HCT116 (cell line): ENCODE measurements around the gene USP7. TPM values are rescaled to one million over a fixed set of nuclear protein-coding genes. Genes with fewer than 3 reads are reported as not detected.

ENCODE experiments used
- ATAC-seq: fragments of 200-7000 bp; cut with Tn5 transposase; 2 replicates; pipeline ENCODE4 v1.9.1; 2020; ENCODE audit warnings: mild to moderate bottlenecking, moderate library complexity
- BruUV-seq: library from RNA; stranded (reverse); fragments of 400-500 nt; replicated peaks from 2 replicates; lab custom pipeline; 2021; lab: Mats Ljungman, UMichigan
- CTCF ChIA-PET: fragments of 300-600 bp; sonication (Branson Sonifier 250); formaldehyde crosslinking; loops from one replicate; lab custom pipeline; 2021; ENCODE audit warnings: antibody characterized with exemption; lab: Charles Lee
- POLR2A ChIA-PET: fragments of 300-600, 350-600 bp; sonication (Branson Sonifier 250); formaldehyde crosslinking; loops from one replicate; lab custom pipeline; 2021; ENCODE audit warnings: antibody characterized with exemption; lab: Charles Lee
- RAD21 ChIA-PET, 2 experiments: fragments of 300-600 bp; sonication (Branson Sonifier 250); formaldehyde crosslinking; loops; one replicate each; lab custom pipeline; 2023; ENCODE audit warnings: low total read pairs in 2 of 2; ENCODE audit not compliant: uncharacterized antibody in 2 of 2, unreplicated experiment in 2 of 2, low non-redundant PET in 1 of 2; lab: Charles Lee
- DNase-seq: peaks from one replicate; pipeline ENCODE4 v3.0.0-alpha.2; 2010; ENCODE audit warnings: low read depth, low spot score
- H2AFZ ChIP-seq: fragments of 200-600 bp; shearing (Covaris generic), sonication (generic); 2 replicates; pipeline ENCODE4 v1.6.1; 2017; ENCODE audit warnings: low read depth, mixed run types, mixed read lengths, antibody characterized with exemption, low read length; ENCODE audit not compliant: poor library complexity, severe bottlenecking
- H3K27ac ChIP-seq: 2 replicates; pipeline ENCODE4 v1.5.1; 2012; ENCODE audit warnings: low read depth, low read length
- H3K27me3 ChIP-seq: fragments of 200-600 bp; sonication (generic); 2 replicates; pipeline ENCODE4 v1.6.1; 2016; ENCODE audit warnings: mixed run types, low read length, mixed read lengths; ENCODE audit not compliant: insufficient read depth
- H3K36me3 ChIP-seq, 2 experiments: fragments of 200-500 bp in 1 of 2; fragments of 200-600 bp in 1 of 2; sonication (Bioruptor generic) in 1 of 2; sonication (generic) in 1 of 2; 2 replicates each; pipeline versions ENCODE4 v1.5.1 to v1.6.1; 2014 to 2016; ENCODE audit warnings: low read length in 2 of 2, inconsistent platforms in 1 of 2, mixed read lengths in 1 of 2, mixed run types in 1 of 2; ENCODE audit not compliant: insufficient read depth in 2 of 2, control insufficient read depth in 1 of 2
- H3K4me1 ChIP-seq, 2 experiments: fragments of 200-600 bp in 1 of 2; sonication (generic) in 1 of 2; 2 replicates each; pipeline versions ENCODE4 v1.5.1 to v1.6.1; 2012 to 2017; ENCODE audit warnings: low read length in 2 of 2, inconsistent platforms in 1 of 2, mild to moderate bottlenecking in 1 of 2, mixed read lengths in 1 of 2, mixed run types in 1 of 2, moderate library complexity in 1 of 2; ENCODE audit not compliant: insufficient read depth in 2 of 2, control insufficient read depth in 1 of 2
- H3K4me2 ChIP-seq: fragments of 200-600 bp; sonication (generic); 2 replicates; pipeline ENCODE4 v1.6.1; 2017; ENCODE audit warnings: mixed run types, low read length, mixed read lengths
- H3K4me3 ChIP-seq, 2 experiments: fragments of 200-600 bp in 1 of 2; sonication (generic) in 1 of 2; replicated peaks in 1 of 2; 2 replicates each; pipeline ENCODE4 v1.5.1; 2011 to 2016; ENCODE audit warnings: low read length in 2 of 2, control low read depth in 1 of 2, low read depth in 1 of 2, mild to moderate bottlenecking in 1 of 2, mixed read lengths in 1 of 2, mixed run types in 1 of 2
- H3K79me2 ChIP-seq: fragments of 200-600 bp; sonication (generic); 2 replicates; pipeline ENCODE4 v1.6.1; 2017; ENCODE audit warnings: mild to moderate bottlenecking, mixed run types, low read length, moderate library complexity, mixed read lengths; ENCODE audit not compliant: insufficient read depth
- H3K9ac ChIP-seq: fragments of 200-600 bp; sonication (generic); 2 replicates; pipeline ENCODE4 v1.6.1; 2016; ENCODE audit warnings: low read length, mixed read lengths
- H3K9me2 ChIP-seq: fragments of 200-600 bp; sonication (generic), shearing (Covaris generic); 2 replicates; pipeline ENCODE4 v1.6.1; 2017; ENCODE audit warnings: mixed run types, mild to moderate bottlenecking, moderate library complexity; ENCODE audit not compliant: insufficient read depth
- H3K9me3 ChIP-seq, 2 experiments: fragments of 200-500 bp in 1 of 2; fragments of 200-600 bp in 1 of 2; sonication (Bioruptor generic) in 1 of 2; sonication (generic) in 1 of 2; 2 replicates each; pipeline ENCODE4 v1.6.1; 2014 to 2017; ENCODE audit warnings: low read length in 2 of 2, mixed read lengths in 2 of 2, inconsistent platforms in 1 of 2, low read depth in 1 of 2, mild to moderate bottlenecking in 1 of 2, mixed run types in 1 of 2, moderate library complexity in 1 of 2; ENCODE audit not compliant: control insufficient read depth in 1 of 2, insufficient read depth in 1 of 2
- H4K20me1 ChIP-seq: fragments of 200-600 bp; sonication (generic), shearing (Covaris generic); 2 replicates; pipeline ENCODE4 v1.6.1; 2017; ENCODE audit warnings: mixed run types, mild to moderate bottlenecking, moderate library complexity; ENCODE audit not compliant: insufficient read depth
- CBX3 ChIP-seq: IDR thresholded peaks from 2 replicates; pipeline ENCODE4 v1.6.1; 2012; ENCODE audit warnings: low read depth
- CEBPB ChIP-seq: IDR thresholded peaks from 2 replicates; pipeline ENCODE4 v1.6.1; 2012; ENCODE audit warnings: low read depth
- CTCF ChIP-seq, 3 experiments: fragments of 200-600 bp in 1 of 3; sonication (generic) in 1 of 3; IDR thresholded peaks in 2 of 3; conservative IDR thresholded peaks in 1 of 3; 2 replicates each; pipeline ENCODE4 v1.5.1; 2012 to 2017; ENCODE audit warnings: low read depth in 2 of 3, low read length in 2 of 3, antibody characterized with exemption in 1 of 3, borderline replicate concordance in 1 of 3, control low read depth in 1 of 3, mild to moderate bottlenecking in 1 of 3, mixed read lengths in 1 of 3, mixed run types in 1 of 3, moderate library complexity in 1 of 3; ENCODE audit not compliant: insufficient read depth in 1 of 3
- RAD21 ChIP-seq: IDR thresholded peaks from 2 replicates; pipeline ENCODE4 v1.6.1; 2012; ENCODE audit warnings: low read depth, mild to moderate bottlenecking
- SP1 ChIP-seq: IDR thresholded peaks from 2 replicates; pipeline ENCODE4 v1.6.1; 2012; ENCODE audit warnings: low read depth
- SRF ChIP-seq: IDR thresholded peaks from 2 replicates; pipeline ENCODE4 v1.6.1; 2012; ENCODE audit warnings: low read depth
- ZFX ChIP-seq: fragments of 450-650 bp; IDR thresholded peaks from 2 replicates; pipeline ENCODE4 v1.6.1; 2017
- intact Hi-C: fragments of 100-400 bp; cut with micrococcal nuclease; formaldehyde crosslinking; loops from 2 replicates; pipeline ENCODE4 v1.10.0; 2022
- total RNA-seq: library from RNA; stranded (reverse); gene quantifications from one replicate; pipeline ENCODE4 v1.2.1, GENCODE V29; 2021; ENCODE audit not compliant: unreplicated experiment
- TF ChIP-seq, protein P1 (sequence below): IDR thresholded peaks from 2 replicates; pipeline ENCODE4 v1.6.1; 2011; ENCODE audit warnings: mild to moderate bottlenecking, low read length, moderate library complexity; ENCODE audit not compliant: insufficient replicate concordance; ENCODE audit errors: extremely low read depth

USP7 gene
- total RNA-seq, 1 experiment from 2014 or later: 154 TPM

GRCh38 chr16:8854298-8854948 is 109.3 kb downstream of the USP7 start:
- intact Hi-C loops: no loop called here
- POLR2A ChIA-PET: interaction anchor here (1.5 kb wide), 1 partner anchor 14 kb away, joined by 4 read pairs; the partner anchor contains the start of gene CARHSP1

More at GRCh38 chr16:8854298-8854948, 109.3 kb downstream of the USP7 start:
- H2AFZ ChIP-seq: no peak overlapping the region
- H3K9me2 ChIP-seq: no peaks in the 10 kb centered on the region
- no peak overlapping the region for H3K9ac ChIP-seq
- H3K27me3 ChIP-seq: no peaks in the 10 kb centered on the region
- BruUV-seq: no TSS peak
- CTCF ChIA-PET: interaction anchor here (1.0 kb wide), 1 partner anchor 26 kb away, joined by 4 read pairs; no protein-coding TSS in a partner anchor
- RAD21 ChIA-PET: no interaction called here
- TF ChIP-seq SP1: no peak
- TF ChIP-seq CEBPB: no peak
- no peak for TF ChIP-seq CTCF (IDR thresholded peaks at IDR 0.05 in 2 of 3, conservative IDR thresholded peaks at IDR 0.05 in 1 of 3; ENCODE audit: borderline replicate concordance in 1 of 3, insufficient read depth in 1 of 3, low read depth in 2 of 3, low read length in 2 of 3)
- TF ChIP-seq CBX3: no peak
- TF ChIP-seq, protein P1, sequence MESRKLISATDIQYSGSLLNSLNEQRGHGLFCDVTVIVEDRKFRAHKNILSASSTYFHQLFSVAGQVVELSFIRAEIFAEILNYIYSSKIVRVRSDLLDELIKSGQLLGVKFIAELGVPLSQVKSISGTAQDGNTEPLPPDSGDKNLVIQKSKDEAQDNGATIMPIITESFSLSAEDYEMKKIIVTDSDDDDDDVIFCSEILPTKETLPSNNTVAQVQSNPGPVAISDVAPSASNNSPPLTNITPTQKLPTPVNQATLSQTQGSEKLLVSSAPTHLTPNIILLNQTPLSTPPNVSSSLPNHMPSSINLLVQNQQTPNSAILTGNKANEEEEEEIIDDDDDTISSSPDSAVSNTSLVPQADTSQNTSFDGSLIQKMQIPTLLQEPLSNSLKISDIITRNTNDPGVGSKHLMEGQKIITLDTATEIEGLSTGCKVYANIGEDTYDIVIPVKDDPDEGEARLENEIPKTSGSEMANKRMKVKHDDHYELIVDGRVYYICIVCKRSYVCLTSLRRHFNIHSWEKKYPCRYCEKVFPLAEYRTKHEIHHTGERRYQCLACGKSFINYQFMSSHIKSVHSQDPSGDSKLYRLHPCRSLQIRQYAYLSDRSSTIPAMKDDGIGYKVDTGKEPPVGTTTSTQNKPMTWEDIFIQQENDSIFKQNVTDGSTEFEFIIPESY: no peak
- TF ChIP-seq RAD21: no peak
- TF ChIP-seq SRF: no peak
- TF ChIP-seq ZFX: no peak
- TF ChIP-seq, all 23 proteins: peak for 0
- ATAC-seq (no peak), DNase-seq (no peak)
- H3K79me2 ChIP-seq: peaks cover 15% of the 10 kb centered on the region
- peaks cover 26 to 50% of the 10 kb centered on the region in 2 experiments for H3K36me3 ChIP-seq
- no peaks in the 10 kb centered on the region for H4K20me1 ChIP-seq
- H3K4me1 ChIP-seq: no peaks in the 10 kb centered on the region; a peak in 1 of 4 replicates
- H3K4me2 ChIP-seq: no peak overlapping the region
- H3K9me3 ChIP-seq: no peaks in the 10 kb centered on the region
- no peak overlapping the region for H3K27ac ChIP-seq
- H3K4me3 ChIP-seq: no peak overlapping the region
